Adrenal gland (tissue), 5 donors: Measurements from ENCODE around the gene PCNT.

ENCODE experiments used
- POLR2A ChIP-seq, 2 donors: fragments of 450-650 bp; IDR thresholded peaks; one replicate each; pipeline ENCODE4 v1.6.1; 2017; ENCODE audit warnings: antibody characterized with exemption in 2 of 2, mild to moderate bottlenecking in 2 of 2, moderate library complexity in 1 of 2
- TF ChIP-seq, protein P1 (sequence below), 6 experiments: fragments of 450-650 bp in 4 of 6; fragments of 200-600 bp in 2 of 6; sonication (generic) in 1 of 6; IDR thresholded peaks; 1 replicate in 5 of 6; 2 replicates in 1 of 6; pipeline versions ENCODE4 v1.5.1 to v1.8.0; 2016 to 2021; ENCODE audit warnings: antibody characterized with exemption in 6 of 6, mild to moderate bottlenecking in 2 of 6, moderate library complexity in 1 of 6
- donor health status: DM: no; HTN: no; CAD: no.

- TF ChIP-seq, protein P1, sequence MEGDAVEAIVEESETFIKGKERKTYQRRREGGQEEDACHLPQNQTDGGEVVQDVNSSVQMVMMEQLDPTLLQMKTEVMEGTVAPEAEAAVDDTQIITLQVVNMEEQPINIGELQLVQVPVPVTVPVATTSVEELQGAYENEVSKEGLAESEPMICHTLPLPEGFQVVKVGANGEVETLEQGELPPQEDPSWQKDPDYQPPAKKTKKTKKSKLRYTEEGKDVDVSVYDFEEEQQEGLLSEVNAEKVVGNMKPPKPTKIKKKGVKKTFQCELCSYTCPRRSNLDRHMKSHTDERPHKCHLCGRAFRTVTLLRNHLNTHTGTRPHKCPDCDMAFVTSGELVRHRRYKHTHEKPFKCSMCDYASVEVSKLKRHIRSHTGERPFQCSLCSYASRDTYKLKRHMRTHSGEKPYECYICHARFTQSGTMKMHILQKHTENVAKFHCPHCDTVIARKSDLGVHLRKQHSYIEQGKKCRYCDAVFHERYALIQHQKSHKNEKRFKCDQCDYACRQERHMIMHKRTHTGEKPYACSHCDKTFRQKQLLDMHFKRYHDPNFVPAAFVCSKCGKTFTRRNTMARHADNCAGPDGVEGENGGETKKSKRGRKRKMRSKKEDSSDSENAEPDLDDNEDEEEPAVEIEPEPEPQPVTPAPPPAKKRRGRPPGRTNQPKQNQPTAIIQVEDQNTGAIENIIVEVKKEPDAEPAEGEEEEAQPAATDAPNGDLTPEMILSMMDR (IDR thresholded peaks at IDR 0.05) = no peak
- no peak for TF ChIP-seq POLR2A (IDR thresholded peaks at IDR 0.05)
Measured at GRCh38 chr21:46418265-46418946, 94.5 kb downstream of the PCNT start.
